Body of pancreas (tissue), 4 donors: ENCODE measurements around the gene MRPL41.

Experiments
- CTCF ChIP-seq, 7 experiments: fragments of 450-650 bp in 4 of 7; fragments of 200-600 bp in 3 of 7; sonication (generic) in 3 of 7; IDR thresholded peaks; one replicate each; pipeline ENCODE4 v1.5.1; 2016 to 2019; ENCODE audit warnings: antibody characterized with exemption in 7 of 7
- POLR2A ChIP-seq, 3 donors: fragments of 450-650 bp; IDR thresholded peaks; one replicate each; pipeline ENCODE4 v1.6.1; 2016; ENCODE audit warnings: antibody characterized with exemption in 3 of 3, mild to moderate bottlenecking in 2 of 3

- TF ChIP-seq POLR2A (IDR thresholded peaks at IDR 0.05) (no peak), CTCF (IDR thresholded peaks at IDR 0.05) (no peak)
These were observed 35.3 kb upstream of the MRPL41 start for GRCh38 chr9:137516144-137516917.
